ENCODE results near the gene GRK5. TPM values are rescaled to one million over a fixed set of nuclear protein-coding genes. Genes with fewer than 3 reads are reported as not detected.

Gene GRK5
- total RNA-seq, 4 donors from 2014 or later = 43.5 to 61.7 (median 48.9) TPM

GRCh38 chr10:119347181-119347974 lies 140.0 kb downstream of the GRK5 start:
- no peak for DNase-seq (ENCODE audit: low spot score in 2 of 2)
- H3K9me3 ChIP-seq = peaks cover 0 to 11% (median 0%) of the 10 kb centered on the region in 4 donors
- TF ChIP-seq POLR2A (IDR thresholded peaks at IDR 0.05) = no peak
- WGBS, 2 donors = 94 to 95% methylated on average over 16 to 17 of the region's 17 CpGs
- peaks cover 0 to 35% (median 0%) of the 10 kb centered on the region in 3 donors for H3K36me3 ChIP-seq
- peak overlapping the region in 2 of 4 donors; percentile 82 for H3K27ac ChIP-seq
- H3K27me3 ChIP-seq = no peaks in the 10 kb centered on the region
- no peak overlapping the region for H3K4me3 ChIP-seq
- H3K4me1 ChIP-seq = peaks cover 0 to 66% (median 12%) of the 10 kb centered on the region in 4 donors

GRCh38 chr10:119348106-119348505 lies 140.7 kb downstream of the GRK5 start:
- Histone ChIP-seq H3K9me3 (peaks cover 0 to 11% (median 0%) of the 10 kb centered on the region in 4 donors), H3K27ac (peak overlapping the region; percentile 31 to 82 (median 68)), H3K36me3 (peaks cover 0 to 33% (median 0%) of the 10 kb centered on the region in 3 donors), H3K4me3 (no peak overlapping the region), H3K4me1 (peaks cover 0 to 59% (median 12%) of the 10 kb centered on the region in 4 donors), H3K27me3 (no peaks in the 10 kb centered on the region)
- WGBS, 2 donors = 66 to 74% methylated on average over 5 of the region's 5 CpGs
- DNase-seq (ENCODE audit: low spot score in 2 of 2) = no peak
- no peak for TF ChIP-seq POLR2A (IDR thresholded peaks at IDR 0.05)
- no peak for TF ChIP-seq EP300 (IDR thresholded peaks at IDR 0.05)
- TF ChIP-seq CTCF (IDR thresholded peaks at IDR 0.05) = no peak

GRCh38 chr10:119348516-119349240 lies 141.3 kb downstream of the GRK5 start:
- TF ChIP-seq CTCF (IDR thresholded peaks at IDR 0.05) (peak in 3 of 5 experiments; percentile 6 to 62 (median 59)), EP300 (IDR thresholded peaks at IDR 0.05) (peak; percentile 24 to 90), POLR2A (IDR thresholded peaks at IDR 0.05) (no peak)
- Histone ChIP-seq H3K9me3 (peaks cover 0 to 11% (median 0%) of the 10 kb centered on the region in 4 donors), H3K27me3 (no peaks in the 10 kb centered on the region), H3K4me1 (peaks cover 0 to 58% (median 12%) of the 10 kb centered on the region in 4 donors), H3K4me3 (no peak overlapping the region), H3K27ac (peak overlapping the region; percentile 58 to 82 (median 76)), H3K36me3 (peaks cover 0 to 28% (median 0%) of the 10 kb centered on the region in 3 donors)
- DNase-seq (ENCODE audit: low spot score in 2 of 2) = peak; percentile 66 to 79
- WGBS, 2 donors = 61 to 68% methylated on average over 14 to 15 of the region's 15 CpGs

- no peak for DNase-seq (ENCODE audit: low spot score in 2 of 2)
- peaks cover 0 to 11% (median 0%) of the 10 kb centered on the region in 4 donors for H3K9me3 ChIP-seq
- no peak for TF ChIP-seq CTCF (IDR thresholded peaks at IDR 0.05)
- TF ChIP-seq EP300 (IDR thresholded peaks at IDR 0.05) = no peak
- no peak for TF ChIP-seq POLR2A (IDR thresholded peaks at IDR 0.05)
- H3K27me3 ChIP-seq = no peaks in the 10 kb centered on the region
- H3K27ac ChIP-seq = peak overlapping the region; percentile 58 to 82 (median 76)
- peaks cover 0 to 28% (median 0%) of the 10 kb centered on the region in 3 donors for H3K36me3 ChIP-seq
- no peak overlapping the region for H3K4me3 ChIP-seq
- WGBS, 2 donors = 76 to 83% methylated on average over 5 of the region's 5 CpGs
- H3K4me1 ChIP-seq = peaks cover 0 to 58% (median 12%) of the 10 kb centered on the region in 4 donors
Measured at GRCh38 chr10:119349341-119349740, 142.0 kb downstream of the GRK5 start.

- Histone ChIP-seq H3K27ac (peak overlapping the region; percentile 58 to 82 (median 76)), H3K27me3 (no peaks in the 10 kb centered on the region), H3K9me3 (peaks cover 0 to 11% (median 0%) of the 10 kb centered on the region in 4 donors), H3K4me1 (peaks cover 0 to 58% (median 12%) of the 10 kb centered on the region in 4 donors), H3K36me3 (peaks cover 0 to 28% (median 0%) of the 10 kb centered on the region in 3 donors), H3K4me3 (no peak overlapping the region)
- WGBS, 2 donors = 88 to 90% methylated on average over 9 of the region's 9 CpGs
- no peak for TF ChIP-seq POLR2A (IDR thresholded peaks at IDR 0.05)
- no peak for TF ChIP-seq CTCF (IDR thresholded peaks at IDR 0.05)
- DNase-seq (ENCODE audit: low spot score in 2 of 2) = no peak
Measured at GRCh38 chr10:119349937-119350501, 142.6 kb downstream of the GRK5 start.

All from tibial nerve (tissue), 4 donors.